Ureter (tissue), 1 donor: ENCODE results near the gene PCMTD2. TPM values are rescaled to one million over a fixed set of nuclear protein-coding genes. Genes with fewer than 3 reads are reported as not detected.
A peak's percentile ranks its signal among the peaks of the same experiment; 100 is the strongest.

Source experiments
- DNase-seq: peaks from one replicate; pipeline ENCODE4 v3.0.0-alpha.2; 2020; ENCODE audit warnings: low spot score
- total RNA-seq: library from RNA; stranded (reverse); gene quantifications from one replicate; pipeline ENCODE4 v1.2.4, GENCODE V29; 2023
- donor health status: DM: yes; HTN: yes; CAD: no.

The PCMTD2 gene
- total RNA-seq: 58.2 TPM

GRCh38 chr20:64255361-64256281 is at the start of gene PCMTD2:
TSS of gene PCMTD2 (plus strand) at chr20:64255748. CDS start at chr20:64259966, 4,218 bp downstream.
- peak; percentile 81 for DNase-seq

DNA sequence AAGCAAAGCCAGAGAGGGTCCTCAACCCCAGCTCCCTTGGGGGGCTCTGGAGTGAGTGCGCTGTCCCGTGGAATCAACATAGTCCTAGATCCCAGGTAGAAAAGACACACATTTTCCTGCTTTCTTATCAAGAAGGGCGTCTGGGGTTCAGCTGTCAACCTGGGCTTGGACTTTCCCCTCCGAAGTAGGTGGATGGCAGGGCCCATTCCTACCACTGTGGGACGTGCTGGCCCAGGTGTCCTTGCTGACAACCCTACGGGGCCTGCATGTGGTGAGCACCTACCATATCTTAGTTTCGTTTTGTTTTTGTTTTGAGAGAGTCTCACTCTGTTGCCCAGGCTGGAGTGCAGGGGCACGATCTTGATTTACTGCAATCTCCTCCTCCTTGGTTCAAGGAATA is 48.9 kb upstream of the PCMTD2 start:
- no peak for DNase-seq

GRCh38 chr20:64207641-64208590 is 47.6 kb upstream of the PCMTD2 start:
- DNase-seq: no peak

- DNase-seq: no peak
These were observed 46.4 kb upstream of the PCMTD2 start for GRCh38 chr20:64209148-64209547.

DNA sequence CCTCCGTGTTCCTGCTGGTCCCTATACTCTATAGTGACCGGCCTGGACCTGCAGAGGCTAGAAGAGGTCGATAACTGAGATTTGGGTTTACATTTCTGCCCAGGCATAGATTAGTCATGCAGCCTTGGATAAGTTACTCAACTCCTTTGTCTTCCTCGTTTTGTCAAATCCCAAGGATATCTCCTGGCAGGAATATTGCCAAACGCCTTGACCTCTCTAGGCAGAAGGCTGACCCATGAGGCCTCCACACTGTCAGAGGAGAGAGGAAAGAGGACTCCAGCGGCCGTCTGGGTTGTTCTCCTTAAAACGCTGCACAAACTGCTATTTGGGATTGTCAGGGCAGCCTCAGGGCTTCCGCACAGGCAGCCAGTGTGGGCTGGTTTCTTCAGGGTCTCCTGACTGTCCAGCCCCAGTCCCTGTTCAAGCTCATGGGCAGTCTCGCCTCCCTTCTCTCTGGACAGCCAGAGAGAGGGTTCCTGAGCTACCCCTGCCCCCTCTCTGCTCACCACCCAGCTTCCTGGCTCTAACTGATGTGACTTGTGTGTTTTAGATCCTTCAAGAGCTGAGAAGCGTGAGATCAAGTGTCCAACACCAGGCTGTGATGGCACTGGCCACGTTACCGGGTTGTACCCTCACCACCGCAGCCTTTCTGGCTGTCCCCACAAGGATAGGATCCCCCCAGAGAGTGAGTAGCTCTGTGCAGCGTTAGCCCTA is 44.7 kb upstream of the PCMTD2 start:
- no peak for DNase-seq

GRCh38 chr20:64211874-64212658 is 43.5 kb upstream of the PCMTD2 start:
- DNase-seq: no peak

GRCh38 chr20:64212755-64213154 is 42.8 kb upstream of the PCMTD2 start:
- DNase-seq: peak; percentile 67

- DNase-seq: no peak
These were observed 41.4 kb upstream of the PCMTD2 start for GRCh38 chr20:64214113-64214512.

GRCh38 chr20:64214952-64215351 is 40.6 kb upstream of the PCMTD2 start:
- no peak for DNase-seq

DNA sequence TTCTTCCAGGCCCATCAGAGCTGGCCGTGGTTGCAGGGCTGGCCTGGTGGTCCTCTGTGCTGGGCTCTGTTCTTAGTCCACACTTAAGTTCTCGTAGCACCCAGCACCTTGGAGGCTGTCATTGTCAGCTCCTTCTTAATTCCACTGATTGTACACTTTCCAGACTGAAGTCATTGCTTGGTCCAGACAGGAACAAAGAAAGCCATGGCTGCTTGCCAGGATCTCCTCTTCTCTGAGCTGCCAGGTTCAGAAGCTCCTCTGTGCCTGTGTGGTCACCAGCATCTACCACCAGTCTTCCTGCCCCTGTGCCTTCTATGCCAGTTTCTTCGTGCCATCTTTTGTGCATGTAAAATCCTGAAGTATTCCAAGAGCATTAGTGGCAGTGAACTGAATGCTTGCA is 39.5 kb upstream of the PCMTD2 start:
- no peak for DNase-seq

DNA sequence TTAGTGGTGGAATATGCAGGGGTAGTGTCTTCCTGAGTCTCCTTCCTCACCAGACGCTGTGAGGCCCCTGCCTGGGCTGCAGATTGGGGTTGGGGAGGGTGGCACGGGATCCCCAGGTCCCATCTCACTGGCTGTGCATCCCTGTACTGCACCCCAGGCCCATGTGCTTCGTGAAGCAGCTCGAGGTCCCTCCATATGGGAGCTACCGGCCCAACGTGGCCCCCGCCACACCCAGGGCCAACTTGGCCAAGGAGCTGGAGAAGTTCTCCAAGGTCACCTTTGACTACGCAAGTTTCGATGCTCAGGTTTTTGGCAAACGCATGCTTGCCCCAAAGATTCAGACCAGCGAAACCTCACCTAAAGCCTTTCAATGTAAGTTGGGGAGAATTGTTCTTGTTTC is 38.6 kb upstream of the PCMTD2 start:
- DNase-seq: no peak

DNA sequence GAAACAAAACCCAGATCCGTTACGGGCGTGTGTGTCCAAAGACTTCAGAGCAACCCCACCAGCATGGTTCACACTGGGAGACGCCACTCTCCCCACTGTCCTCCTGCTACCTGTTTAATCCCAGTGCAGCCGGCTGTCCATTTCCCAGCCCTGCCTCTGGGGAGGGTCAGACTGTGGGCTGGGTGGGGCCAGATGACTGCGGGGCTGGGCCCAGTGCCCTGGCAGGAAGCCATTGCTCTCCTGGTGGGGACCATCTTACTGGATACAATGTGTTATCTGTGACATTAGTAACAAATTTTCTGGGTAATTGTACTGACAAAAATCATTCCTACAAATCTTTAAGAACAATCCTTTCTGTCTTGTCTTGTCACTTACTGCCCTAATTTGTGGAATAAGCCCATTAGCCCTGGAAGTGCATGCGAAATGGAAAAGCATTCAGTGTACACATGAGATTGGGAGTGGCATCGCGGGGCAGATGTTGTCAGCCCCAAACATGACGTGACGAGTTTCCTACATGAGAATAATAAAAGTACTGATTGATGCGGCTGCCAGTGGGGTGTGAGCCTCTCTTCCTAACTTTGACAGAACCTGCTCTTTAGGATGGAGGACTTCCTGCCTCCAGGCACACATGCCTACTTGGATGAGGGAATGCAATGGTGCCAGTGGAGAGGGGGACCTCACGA is 37.9 kb upstream of the PCMTD2 start:
- DNase-seq: no peak

- no peak for DNase-seq
These were observed 36.3 kb upstream of the PCMTD2 start for GRCh38 chr20:64219202-64219601.

GRCh38 chr20:64219730-64220129 is 35.8 kb upstream of the PCMTD2 start:
- DNase-seq: no peak

GRCh38 chr20:64220420-64220819 is 35.1 kb upstream of the PCMTD2 start:
- no peak for DNase-seq

DNA sequence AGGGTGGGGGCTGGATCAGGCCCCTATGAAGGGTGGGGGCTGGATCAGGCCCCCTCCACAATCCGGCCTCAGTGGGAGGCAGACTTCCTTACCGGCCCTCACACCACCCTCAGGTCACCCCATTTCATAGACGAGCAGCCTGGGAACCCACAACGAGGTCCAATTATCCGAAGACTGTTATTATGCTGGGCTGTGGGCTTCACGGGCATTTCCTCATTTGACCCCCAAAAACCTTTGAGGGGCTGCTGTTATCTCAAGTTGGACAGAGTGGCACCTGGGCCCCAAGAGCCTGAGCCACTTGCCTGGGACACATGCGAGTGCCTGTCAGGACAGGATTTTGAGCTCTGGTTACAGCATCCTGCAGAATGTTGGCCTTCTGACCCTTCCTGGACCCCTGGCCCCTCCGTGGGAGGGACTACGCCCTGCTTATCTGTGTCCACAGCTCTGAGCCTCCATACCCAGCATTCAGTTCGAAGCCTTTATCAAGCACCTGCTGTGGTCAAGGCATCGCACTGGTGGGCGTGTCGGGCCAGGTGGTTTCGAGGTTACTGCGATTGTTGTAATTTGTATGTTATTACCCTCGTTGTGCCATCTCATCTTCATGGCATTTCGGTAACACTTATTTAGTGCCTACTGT is 34.5 kb upstream of the PCMTD2 start:
- DNase-seq: no peak

GRCh38 chr20:64222291-64222735 is 33.2 kb upstream of the PCMTD2 start:
- DNase-seq: peak; percentile 58

DNA sequence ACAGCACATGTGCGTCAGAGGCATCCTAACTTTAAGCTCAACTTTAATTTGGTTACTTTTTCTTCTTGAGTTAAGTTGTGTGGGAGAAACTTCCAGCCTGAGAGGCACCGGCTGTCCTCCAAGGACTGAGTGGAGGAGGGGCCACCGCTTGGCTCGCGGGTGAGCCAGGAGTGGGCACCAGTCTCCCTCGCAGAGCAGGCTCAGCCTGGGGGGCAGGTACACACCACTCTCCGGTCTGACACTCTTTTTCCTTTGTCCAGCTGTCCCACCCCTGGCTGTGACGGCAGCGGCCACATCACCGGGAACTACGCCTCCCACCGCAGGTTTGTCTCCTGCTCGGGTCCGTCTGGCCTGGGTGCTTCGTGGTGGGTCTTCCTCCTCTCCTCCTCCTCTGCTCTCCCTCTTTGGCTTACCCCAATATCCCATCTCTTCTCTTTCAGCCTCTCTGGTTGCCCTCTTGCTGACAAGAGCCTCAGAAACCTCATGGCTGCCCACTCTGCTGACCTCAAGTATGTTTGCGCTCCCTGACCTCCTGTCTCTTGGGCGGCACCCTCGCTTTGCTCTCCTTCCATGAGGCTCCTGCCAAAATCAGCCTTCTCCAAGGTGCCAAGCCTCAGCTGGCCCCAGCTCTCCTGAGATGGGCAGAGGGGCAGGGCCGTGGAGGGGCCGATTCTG is 32.6 kb upstream of the PCMTD2 start:
- DNase-seq: no peak

GRCh38 chr20:64223526-64224067 is 32.0 kb upstream of the PCMTD2 start:
- DNase-seq: no peak
